Neural progenitor cell (in vitro differentiated cells): ENCODE measurements around the gene MIAT. TPM values are rescaled to one million over a fixed set of nuclear protein-coding genes. Genes with fewer than 3 reads are reported as not detected.

Experiments used
- DNase-seq: peaks from one replicate; pipeline ENCODE4 v3.0.0-alpha.2; 2016; ENCODE audit warnings: low spot score
- H2AFZ ChIP-seq: fragments of 200-600 bp; sonication (generic); replicated peaks from 2 replicates; pipeline ENCODE4 v1.6.1; 2016; ENCODE audit warnings: antibody characterized with exemption
- H3F3A ChIP-seq: fragments of 200-600 bp; sonication (generic); 2 replicates; pipeline ENCODE4 v1.6.1; 2016; ENCODE audit warnings: antibody characterized with exemption, low read depth
- H3K27ac ChIP-seq: fragments of 200-600 bp; sonication (generic); 2 replicates; pipeline ENCODE4 v1.5.1; 2016; ENCODE audit warnings: mild to moderate bottlenecking
- H3K27me3 ChIP-seq: fragments of 200-600 bp; sonication (generic); 2 replicates; pipeline ENCODE4 v1.6.1; 2016; ENCODE audit warnings: mild to moderate bottlenecking, moderate library complexity
- H3K36me3 ChIP-seq: fragments of 200-600 bp; sonication (generic); 2 replicates; pipeline ENCODE4 v1.5.1; 2016
- H3K4me1 ChIP-seq: fragments of 200-600 bp; sonication (generic); 2 replicates; pipeline ENCODE4 v1.6.1; 2016; ENCODE audit warnings: mixed run types
- H3K4me2 ChIP-seq: fragments of 200-600 bp; sonication (generic); 2 replicates; pipeline ENCODE4 v1.6.1; 2016
- H3K4me3 ChIP-seq: fragments of 200-600 bp; sonication (generic); 2 replicates; pipeline ENCODE4 v1.5.1; 2016
- H3K79me2 ChIP-seq: fragments of 200-600 bp; sonication (generic); 2 replicates; pipeline ENCODE4 v1.6.1; 2016; ENCODE audit warnings: low read depth
- H3K9ac ChIP-seq: fragments of 200-600 bp; sonication (generic); 2 replicates; pipeline ENCODE4 v1.6.1; 2016
- H3K9me3 ChIP-seq: fragments of 200-600 bp; sonication (generic); 2 replicates; pipeline ENCODE4 v1.5.1; 2016; ENCODE audit warnings: low read depth
- H4K20me1 ChIP-seq: fragments of 200-600 bp; sonication (generic); 2 replicates; pipeline ENCODE4 v1.6.1; 2016; ENCODE audit warnings: low read depth
- H3K27ac Mint-ChIP-seq: 3 replicates; pipeline ENCODE4 v1.8.0; 2021; ENCODE audit warnings: mixed read lengths
- H3K27me3 Mint-ChIP-seq: 2 replicates; pipeline ENCODE4 v1.8.0; 2022; ENCODE audit warnings: low read depth, mild to moderate bottlenecking, inconsistent platforms, moderate library complexity, mixed read lengths; ENCODE audit not compliant: insufficient read depth
- H3K36me3 Mint-ChIP-seq: 3 replicates; pipeline ENCODE4 v1.8.0; 2021; ENCODE audit warnings: mixed read lengths
- H3K4me1 Mint-ChIP-seq: 3 replicates; pipeline ENCODE4 v1.8.0; 2021; ENCODE audit warnings: mixed read lengths
- H3K4me3 Mint-ChIP-seq: 3 replicates; pipeline ENCODE4 v1.8.0; 2021; ENCODE audit warnings: mild to moderate bottlenecking, moderate library complexity, mixed read lengths
- H3K9me3 Mint-ChIP-seq: 3 replicates; pipeline ENCODE4 v1.8.0; 2020; ENCODE audit warnings: mixed read lengths
- EZH2 ChIP-seq: fragments of 200-600 bp; sonication (generic); IDR thresholded peaks from 2 replicates; pipeline ENCODE4 v1.6.1; 2017; ENCODE audit warnings: antibody characterized with exemption, mild to moderate bottlenecking, moderate library complexity
- EZH2phosphoT487 ChIP-seq: fragments of 200-600 bp; sonication (generic); IDR thresholded peaks from 2 replicates; pipeline ENCODE4 v1.6.1; 2017; ENCODE audit warnings: antibody characterized with exemption
- total RNA-seq: library from RNA; depleted of rRNA; stranded (reverse); fragments of >200 nt; gene quantifications from 2 replicates; pipeline ENCODE4 v1.2.3, GENCODE V29; 2015; ENCODE audit warnings: low replicate concordance
- TF ChIP-seq, protein P1 (sequence below): fragments of 200-600 bp; sonication (generic); IDR thresholded peaks from 2 replicates; pipeline ENCODE4 v1.5.1; 2017; ENCODE audit warnings: antibody characterized with exemption, mild to moderate bottlenecking

The MIAT gene
- total RNA-seq, 1 donor from 2014 or later, result 262 TPM

DNA sequence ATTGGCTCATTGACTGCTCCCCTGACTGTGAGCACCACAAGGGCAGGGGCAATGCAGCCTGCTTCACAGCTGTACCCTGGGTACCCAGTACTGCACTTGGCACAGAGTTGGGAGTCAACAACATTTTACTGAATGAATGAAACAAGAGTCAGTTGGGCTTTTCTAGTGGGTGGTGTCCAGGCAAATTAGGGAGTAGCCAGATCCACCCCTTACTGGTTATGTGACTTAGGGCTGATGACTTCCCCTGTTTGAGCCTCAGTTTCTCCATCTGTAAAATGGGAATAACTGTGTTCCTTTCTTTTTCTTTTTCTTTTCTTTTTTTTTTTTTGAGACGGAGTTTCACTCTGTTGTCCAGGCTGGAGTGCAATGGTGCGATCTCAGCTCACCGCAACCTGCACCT is 23.1 kb downstream of the MIAT start:
- no peak overlapping the region for H3K27ac ChIP-seq
- Mint-ChIP-seq H3K9me3 (peaks cover 2% of the 10 kb centered on the region), H3K27me3 (peaks cover 5% of the 10 kb centered on the region), H3K4me3 (no peak overlapping the region), H3K4me1 (peaks cover 46% of the 10 kb centered on the region), H3K27ac (no peak overlapping the region), H3K36me3 (peaks cover 16% of the 10 kb centered on the region)
- no peak overlapping the region for H2AFZ ChIP-seq
- no peaks in the 10 kb centered on the region for H3K36me3 ChIP-seq
- no peak overlapping the region for H3K4me2 ChIP-seq
- peaks cover 37% of the 10 kb centered on the region for H3F3A ChIP-seq
- no peak overlapping the region for H3K4me3 ChIP-seq
- no peaks in the 10 kb centered on the region for H4K20me1 ChIP-seq
- no peak for DNase-seq
- H3K9ac ChIP-seq, result no peak overlapping the region
- peaks cover 24% of the 10 kb centered on the region for H3K4me1 ChIP-seq
- H3K79me2 ChIP-seq, result no peaks in the 10 kb centered on the region
- no peaks in the 10 kb centered on the region for H3K9me3 ChIP-seq
- no peaks in the 10 kb centered on the region for H3K27me3 ChIP-seq
- TF ChIP-seq EZH2phosphoT487 (no peak), EZH2 (no peak)
- TF ChIP-seq, protein P1, sequence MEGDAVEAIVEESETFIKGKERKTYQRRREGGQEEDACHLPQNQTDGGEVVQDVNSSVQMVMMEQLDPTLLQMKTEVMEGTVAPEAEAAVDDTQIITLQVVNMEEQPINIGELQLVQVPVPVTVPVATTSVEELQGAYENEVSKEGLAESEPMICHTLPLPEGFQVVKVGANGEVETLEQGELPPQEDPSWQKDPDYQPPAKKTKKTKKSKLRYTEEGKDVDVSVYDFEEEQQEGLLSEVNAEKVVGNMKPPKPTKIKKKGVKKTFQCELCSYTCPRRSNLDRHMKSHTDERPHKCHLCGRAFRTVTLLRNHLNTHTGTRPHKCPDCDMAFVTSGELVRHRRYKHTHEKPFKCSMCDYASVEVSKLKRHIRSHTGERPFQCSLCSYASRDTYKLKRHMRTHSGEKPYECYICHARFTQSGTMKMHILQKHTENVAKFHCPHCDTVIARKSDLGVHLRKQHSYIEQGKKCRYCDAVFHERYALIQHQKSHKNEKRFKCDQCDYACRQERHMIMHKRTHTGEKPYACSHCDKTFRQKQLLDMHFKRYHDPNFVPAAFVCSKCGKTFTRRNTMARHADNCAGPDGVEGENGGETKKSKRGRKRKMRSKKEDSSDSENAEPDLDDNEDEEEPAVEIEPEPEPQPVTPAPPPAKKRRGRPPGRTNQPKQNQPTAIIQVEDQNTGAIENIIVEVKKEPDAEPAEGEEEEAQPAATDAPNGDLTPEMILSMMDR, result no peak

DNA sequence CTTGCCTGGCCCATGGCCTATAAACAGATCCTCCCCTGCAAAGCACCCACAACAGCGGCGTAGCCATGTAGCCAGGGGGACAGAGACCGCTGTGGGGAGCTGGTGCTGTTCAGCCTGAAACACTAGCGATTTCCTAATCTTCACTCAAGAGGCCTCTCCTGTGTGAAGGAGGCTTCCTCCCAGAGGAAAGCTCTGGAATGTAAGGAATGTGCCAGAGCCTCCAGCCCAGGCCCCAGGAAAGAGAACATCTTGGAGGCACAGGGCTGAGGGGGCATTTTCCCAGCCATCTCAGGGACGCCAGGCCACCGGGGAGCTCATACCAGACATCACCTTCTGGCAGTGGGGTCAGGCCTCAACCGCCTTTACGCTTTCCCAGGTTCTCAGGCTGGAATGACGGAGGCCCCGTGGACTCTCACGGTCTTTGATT is 24.0 kb downstream of the MIAT start:
- peak; percentile 83 for DNase-seq
- peak overlapping the region; percentile 99 for H3K27ac Mint-ChIP-seq
- H3K4me2 ChIP-seq, result peak overlapping the region; percentile 39

DNA sequence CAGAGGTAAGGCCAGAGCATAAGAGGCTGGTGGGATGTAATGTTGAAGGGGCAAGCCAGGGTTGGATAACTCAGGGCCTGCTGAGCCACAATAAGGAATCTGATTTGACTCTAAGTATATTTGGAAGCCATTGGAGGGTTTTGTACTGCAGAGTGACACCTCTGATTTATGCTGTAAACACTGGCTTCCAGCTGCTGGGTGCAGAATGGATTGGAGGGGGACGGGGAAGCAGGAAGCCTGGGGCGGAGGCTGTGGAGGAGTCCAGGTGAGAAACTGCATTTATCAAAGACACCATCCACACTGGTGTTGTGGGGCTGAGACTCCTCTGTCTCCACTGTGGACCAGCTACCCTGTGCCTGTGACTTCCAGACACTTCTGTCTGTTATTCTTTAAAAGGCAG is 26.8 kb downstream of the MIAT start:
- Histone ChIP-seq H3K4me1 (peaks cover 15% of the 10 kb centered on the region), H3K9me3 (no peaks in the 10 kb centered on the region), H3K36me3 (no peaks in the 10 kb centered on the region), H3K4me3 (no peak overlapping the region), H3K9ac (no peak overlapping the region), H4K20me1 (peaks cover 3% of the 10 kb centered on the region), H3K27ac (no peak overlapping the region), H3F3A (peaks cover 32% of the 10 kb centered on the region), H3K27me3 (peaks cover 22% of the 10 kb centered on the region), H2AFZ (no peak overlapping the region), H3K79me2 (no peaks in the 10 kb centered on the region), H3K4me2 (no peak overlapping the region)
- Mint-ChIP-seq H3K27ac (no peak overlapping the region), H3K27me3 (peaks cover 18% of the 10 kb centered on the region), H3K9me3 (peaks cover 7% of the 10 kb centered on the region), H3K4me3 (no peak overlapping the region), H3K36me3 (peaks cover 22% of the 10 kb centered on the region), H3K4me1 (peaks cover 38% of the 10 kb centered on the region)
- TF ChIP-seq EZH2phosphoT487 (no peak), EZH2 (no peak)
- TF ChIP-seq, protein P1, result no peak
- no peak for DNase-seq

More for the DNA sequence above, 24.0 kb downstream of the MIAT start:
- no peaks in the 10 kb centered on the region for H4K20me1 ChIP-seq
- peaks cover 37% of the 10 kb centered on the region for H3F3A ChIP-seq
- no peaks in the 10 kb centered on the region for H3K9me3 ChIP-seq
- H3K4me3 ChIP-seq, result no peak overlapping the region
- Mint-ChIP-seq H3K4me1 (peaks cover 38% of the 10 kb centered on the region), H3K9me3 (peaks cover 2% of the 10 kb centered on the region), H3K36me3 (peaks cover 16% of the 10 kb centered on the region), H3K4me3 (peak overlapping the region; percentile 31), H3K27me3 (peaks cover 8% of the 10 kb centered on the region)
- H2AFZ ChIP-seq, result no peak overlapping the region
- no peak overlapping the region for H3K9ac ChIP-seq
- no peaks in the 10 kb centered on the region for H3K27me3 ChIP-seq
- H3K27ac ChIP-seq, result peak overlapping the region; percentile 59
- no peaks in the 10 kb centered on the region for H3K36me3 ChIP-seq
- TF ChIP-seq EZH2phosphoT487 (no peak), EZH2 (no peak)
- TF ChIP-seq, protein P1, result no peak
- H3K4me1 ChIP-seq, result peaks cover 16% of the 10 kb centered on the region
- no peaks in the 10 kb centered on the region for H3K79me2 ChIP-seq
